ENCODE data around the gene C13orf46. TPM values are rescaled to one million over a fixed set of nuclear protein-coding genes. Genes with fewer than 3 reads are reported as not detected.

C13orf46 gene
- total and polyA plus RNA-seq, 5 donors = 0.20 to 0.76 (median 0.36) TPM

GRCh38 chr13:113951246-113951999 lies 22.5 kb downstream of the C13orf46 start:
- Histone ChIP-seq H3K9me3 (ENCODE audit: control insufficient read depth, low read length) (no peaks in the 10 kb centered on the region), H3K4me3 (ENCODE audit: low read length) (no peak overlapping the region), H3K27me3 (ENCODE audit: control insufficient read depth, insufficient read depth) (no peaks in the 10 kb centered on the region), H3K27ac (ENCODE audit: low read length) (no peak overlapping the region), H3K4me1 (ENCODE audit: control insufficient read depth, insufficient read depth, low read length) (no peaks in the 10 kb centered on the region)
- DNase-seq = peak; percentile 90 to 96 (median 94)
- WGBS = 42% methylated on average over 42 of the region's 42 CpGs
- ATAC-seq = peak; percentile 93 to 95
- intact Hi-C loops (cut with DNase I) = loop anchor here (1.0 to 2.0 kb wide), 3 partner anchors 275 to 277 kb away; no protein-coding TSS in a partner anchor

DNA sequence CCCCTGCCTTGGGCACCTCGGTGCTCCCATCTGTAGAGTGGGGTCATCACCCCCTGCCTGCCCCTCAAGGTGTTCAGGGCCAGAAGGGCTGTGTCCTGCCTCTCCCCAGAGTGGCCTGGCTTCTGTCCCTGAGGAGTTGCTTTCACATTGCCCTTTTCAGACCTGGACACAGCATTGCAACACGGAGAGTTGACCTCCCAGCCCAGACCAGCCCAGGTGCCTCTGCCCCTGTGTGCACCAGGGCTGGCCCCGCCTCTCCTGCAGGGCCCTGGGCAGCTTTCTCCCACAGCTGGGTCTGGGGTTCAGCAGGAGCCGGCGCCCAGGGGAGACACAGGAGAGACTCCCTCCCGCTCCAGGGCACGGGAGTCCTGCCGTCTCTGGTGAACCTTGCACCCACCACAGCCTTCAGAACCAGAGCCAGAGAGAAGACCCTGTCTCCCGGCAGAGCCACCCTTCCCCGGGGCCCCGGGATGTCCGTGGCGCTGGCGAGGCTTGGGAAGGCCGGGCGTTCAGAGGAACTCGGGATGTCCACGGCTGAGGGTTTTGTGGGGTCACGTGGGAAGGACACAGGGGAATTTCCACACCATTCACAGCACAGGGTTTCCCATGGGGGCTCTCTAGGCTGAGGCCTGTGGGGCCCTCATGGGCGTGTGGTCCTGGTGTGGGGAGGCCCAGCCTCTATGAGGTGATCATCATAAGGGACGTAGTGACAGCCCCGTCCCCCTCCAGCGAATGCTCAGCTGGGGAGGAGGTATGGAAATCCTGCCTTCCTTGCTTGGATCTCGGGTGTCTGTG lies 23.2 kb downstream of the C13orf46 start:
- intact Hi-C loops (cut with DNase I) = loop anchor here (1.0 to 2.0 kb wide), 3 partner anchors 276 to 278 kb away; no protein-coding TSS in a partner anchor
- WGBS = 64% methylated on average over 24 of the region's 24 CpGs
- H3K4me1 ChIP-seq (ENCODE audit: control insufficient read depth, insufficient read depth, low read length) = no peaks in the 10 kb centered on the region
- no peak overlapping the region for H3K4me3 ChIP-seq (ENCODE audit: low read length)
- DNase-seq (peak in 2 of 3 donors; percentile 10 to 40), ATAC-seq (peak; percentile 16 to 17)
- H3K27me3 ChIP-seq (ENCODE audit: control insufficient read depth, insufficient read depth) = no peaks in the 10 kb centered on the region
- H3K27ac ChIP-seq (ENCODE audit: low read length) = no peak overlapping the region
- no peaks in the 10 kb centered on the region for H3K9me3 ChIP-seq (ENCODE audit: control insufficient read depth, low read length)

GRCh38 chr13:113949546-113949945 lies 24.3 kb downstream of the C13orf46 start:
- Histone ChIP-seq H3K27me3 (ENCODE audit: control insufficient read depth, insufficient read depth) (no peaks in the 10 kb centered on the region), H3K9me3 (ENCODE audit: control insufficient read depth, low read length) (no peaks in the 10 kb centered on the region), H3K4me1 (ENCODE audit: control insufficient read depth, insufficient read depth, low read length) (no peaks in the 10 kb centered on the region), H3K27ac (ENCODE audit: low read length) (no peak overlapping the region), H3K4me3 (ENCODE audit: low read length) (no peak overlapping the region)
- intact Hi-C loops (cut with DNase I) = loop anchor here in 2 of 4 donors (5.0 kb wide), 1 partner anchor 132 kb away; no protein-coding TSS in a partner anchor
- DNase-seq (peak; percentile 4 to 47 (median 27)), ATAC-seq (no peak)
- WGBS = 89% methylated on average over 5 of the region's 5 CpGs

- Histone ChIP-seq H3K9me3 (ENCODE audit: control insufficient read depth, low read length) (no peaks in the 10 kb centered on the region), H3K4me3 (ENCODE audit: low read length) (no peak overlapping the region), H3K27me3 (ENCODE audit: control insufficient read depth, insufficient read depth) (no peaks in the 10 kb centered on the region), H3K27ac (ENCODE audit: low read length) (no peak overlapping the region), H3K4me1 (ENCODE audit: control insufficient read depth, insufficient read depth, low read length) (no peaks in the 10 kb centered on the region)
- intact Hi-C loops (cut with DNase I) = loop anchor here in 2 of 4 donors (5.0 kb wide), 1 partner anchor 131 kb away; no protein-coding TSS in a partner anchor
- DNase-seq (peak in 2 of 3 donors; percentile 8 to 9), ATAC-seq (no peak)
- 75% methylated on average over 14 of the region's 14 CpGs for whole genome bisulfite sequencing
Measured at GRCh38 chr13:113948034-113948742, 25.7 kb downstream of the C13orf46 start.

- peak; percentile 20 to 28 for ATAC-seq
- 71% methylated on average over 17 of the region's 17 CpGs for WGBS
- DNase-seq = peak; percentile 60 to 84 (median 82)
- Histone ChIP-seq H3K4me1 (ENCODE audit: control insufficient read depth, insufficient read depth, low read length) (no peaks in the 10 kb centered on the region), H3K9me3 (ENCODE audit: control insufficient read depth, low read length) (no peaks in the 10 kb centered on the region), H3K27me3 (ENCODE audit: control insufficient read depth, insufficient read depth) (no peaks in the 10 kb centered on the region), H3K27ac (ENCODE audit: low read length) (no peak overlapping the region), H3K4me3 (ENCODE audit: low read length) (no peak overlapping the region)
- intact Hi-C loops (cut with DNase I) = loop anchor here in 2 of 4 donors (5.0 kb wide), 1 partner anchor 130 kb away; no protein-coding TSS in a partner anchor
Measured at GRCh38 chr13:113947311-113948033, 26.4 kb downstream of the C13orf46 start.

DNA sequence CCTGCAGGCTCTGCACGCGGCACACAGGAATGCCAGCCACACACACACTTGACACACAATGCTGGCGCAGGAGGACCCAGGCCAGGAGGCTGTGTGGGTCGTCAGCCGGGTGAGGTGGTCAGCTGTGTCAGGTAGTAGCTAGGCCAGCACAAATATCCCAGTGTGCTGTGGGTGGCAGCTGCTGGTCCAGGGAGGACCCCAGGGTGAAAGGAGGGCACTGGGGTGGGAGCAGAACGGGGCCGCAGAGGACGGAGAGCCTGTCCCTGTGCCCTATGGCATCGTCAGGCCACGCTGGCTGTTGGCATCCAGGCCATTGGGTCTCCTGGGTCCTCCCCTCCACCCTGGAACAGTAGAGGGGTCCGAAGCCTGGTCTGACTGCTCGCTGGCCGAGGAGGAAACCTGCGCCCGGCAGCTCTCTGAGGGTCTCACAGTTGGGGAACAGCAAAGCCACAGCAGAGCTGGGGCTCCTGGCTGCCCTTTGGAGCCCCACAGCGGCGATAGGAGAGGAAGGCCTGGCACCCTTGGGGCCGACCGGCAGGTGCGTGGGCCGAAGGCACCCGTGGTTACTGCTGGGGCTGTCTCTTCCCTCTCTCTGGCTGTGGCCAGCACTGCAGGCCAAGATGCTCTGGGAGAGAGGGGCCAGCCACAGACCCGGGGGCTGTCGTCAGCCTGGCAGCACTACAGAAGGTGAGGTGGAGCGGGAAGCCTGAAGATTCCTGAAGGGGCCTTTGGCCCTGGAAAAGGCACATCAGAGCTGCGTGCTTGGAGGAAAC lies 27.3 kb downstream of the C13orf46 start:
- 80% methylated on average over 26 of the region's 26 CpGs for whole genome bisulfite sequencing
- intact Hi-C loops (cut with DNase I) = loop anchor here in 2 of 4 donors (5.0 kb wide), 1 partner anchor 129 kb away; no protein-coding TSS in a partner anchor
- H3K9me3 ChIP-seq (ENCODE audit: control insufficient read depth, low read length) = no peaks in the 10 kb centered on the region
- no peak overlapping the region for H3K27ac ChIP-seq (ENCODE audit: low read length)
- ATAC-seq (no peak), DNase-seq (peak in 2 of 3 donors; percentile 40 to 51)
- H3K4me1 ChIP-seq (ENCODE audit: control insufficient read depth, insufficient read depth, low read length) = no peaks in the 10 kb centered on the region
- no peak overlapping the region for H3K4me3 ChIP-seq (ENCODE audit: low read length)
- H3K27me3 ChIP-seq (ENCODE audit: control insufficient read depth, insufficient read depth) = no peaks in the 10 kb centered on the region

DNA sequence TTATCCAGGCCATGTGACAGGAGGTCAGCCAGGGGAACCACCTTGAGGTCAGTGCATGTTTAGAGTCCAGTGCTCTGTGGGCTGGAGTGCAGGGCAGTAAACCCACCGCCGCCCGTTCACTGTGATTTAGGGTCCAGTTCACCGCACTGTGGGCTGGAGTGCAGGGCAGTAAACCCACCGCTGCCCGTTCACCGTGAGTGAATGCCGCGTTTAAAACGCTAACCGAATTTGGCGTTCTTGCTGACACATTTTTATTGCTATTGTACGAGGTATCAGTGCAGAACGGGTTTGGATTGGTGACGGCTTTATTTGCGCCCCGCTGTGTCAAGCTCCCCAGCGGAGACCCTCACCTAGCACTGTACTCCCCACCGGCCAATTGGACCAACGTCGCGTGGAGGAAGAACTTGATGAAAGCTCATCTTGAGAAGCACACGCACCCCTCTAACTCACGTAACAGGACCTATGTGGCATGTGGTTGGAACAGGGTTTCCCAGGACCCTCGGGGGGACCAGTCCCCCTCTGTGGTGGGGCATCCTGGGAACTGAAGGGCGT lies 27.9 kb downstream of the C13orf46 start:
- intact Hi-C loops (cut with DNase I) = loop anchor here in 2 of 4 donors (5.0 kb wide), 1 partner anchor 129 kb away; no protein-coding TSS in a partner anchor
- Histone ChIP-seq H3K9me3 (ENCODE audit: control insufficient read depth, low read length) (no peaks in the 10 kb centered on the region), H3K27me3 (ENCODE audit: control insufficient read depth, insufficient read depth) (no peaks in the 10 kb centered on the region), H3K4me3 (ENCODE audit: low read length) (no peak overlapping the region), H3K27ac (ENCODE audit: low read length) (no peak overlapping the region), H3K4me1 (ENCODE audit: control insufficient read depth, insufficient read depth, low read length) (no peaks in the 10 kb centered on the region)
- no peak for DNase-seq
- ATAC-seq = no peak
- WGBS = 93% methylated on average over 26 of the region's 26 CpGs

DNA sequence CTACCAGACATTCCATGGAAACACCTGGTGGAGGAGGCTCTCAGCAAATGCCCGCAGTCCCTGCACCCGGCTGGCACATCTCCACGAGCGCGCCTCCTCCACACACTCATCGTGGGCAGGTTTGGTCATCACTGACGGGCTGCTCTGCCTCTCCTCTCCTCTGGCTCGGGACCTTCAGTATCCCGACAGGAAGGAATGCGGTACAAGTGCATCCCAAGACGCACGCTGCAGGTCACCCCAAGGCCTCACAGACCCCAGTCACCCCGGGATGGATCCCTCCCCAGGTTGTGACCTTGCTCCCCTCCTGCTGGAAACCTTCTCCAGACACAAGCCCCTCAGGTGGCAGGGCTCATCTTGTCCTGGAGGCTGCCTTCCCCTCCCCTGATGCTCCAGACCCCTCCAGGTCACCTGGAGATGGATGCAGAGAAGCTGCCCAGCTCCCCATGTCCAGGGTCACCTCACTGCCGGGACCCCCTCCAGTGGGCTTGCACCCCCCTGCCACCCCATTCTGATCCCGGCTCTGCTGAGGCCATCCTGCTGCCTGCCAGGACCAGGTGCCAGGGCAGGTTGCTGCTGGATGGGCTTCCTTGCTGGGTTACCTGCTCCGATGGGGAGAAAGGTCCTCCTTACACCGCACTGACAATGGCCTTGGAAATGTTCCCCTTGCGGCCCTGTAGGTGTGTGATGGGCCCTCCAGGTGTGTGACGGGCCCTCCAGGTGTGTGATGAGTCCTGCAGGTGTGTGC lies 29.9 kb downstream of the C13orf46 start:
- Histone ChIP-seq H3K9me3 (ENCODE audit: control insufficient read depth, low read length) (no peaks in the 10 kb centered on the region), H3K4me3 (ENCODE audit: low read length) (no peak overlapping the region), H3K27me3 (ENCODE audit: control insufficient read depth, insufficient read depth) (no peaks in the 10 kb centered on the region), H3K27ac (ENCODE audit: low read length) (no peak overlapping the region), H3K4me1 (ENCODE audit: control insufficient read depth, insufficient read depth, low read length) (no peaks in the 10 kb centered on the region)
- ATAC-seq = no peak
- intact Hi-C loops (cut with DNase I) = no loop called here
- DNase-seq = no peak
- WGBS = 88% methylated on average over 19 of the region's 19 CpGs

- DNase-seq = no peak
- intact Hi-C loops (cut with DNase I) = no loop called here
- Histone ChIP-seq H3K9me3 (ENCODE audit: control insufficient read depth, low read length) (no peaks in the 10 kb centered on the region), H3K4me3 (ENCODE audit: low read length) (no peak overlapping the region), H3K4me1 (ENCODE audit: control insufficient read depth, insufficient read depth, low read length) (no peaks in the 10 kb centered on the region), H3K27me3 (ENCODE audit: control insufficient read depth, insufficient read depth) (no peaks in the 10 kb centered on the region), H3K27ac (ENCODE audit: low read length) (no peak overlapping the region)
- WGBS = 94% methylated on average over 23 of the region's 23 CpGs
- no peak for ATAC-seq
Measured at GRCh38 chr13:113942591-113943103, 31.2 kb downstream of the C13orf46 start.
